ENCODE measurements around the gene EIF3L.

Gene EIF3L

DNA sequence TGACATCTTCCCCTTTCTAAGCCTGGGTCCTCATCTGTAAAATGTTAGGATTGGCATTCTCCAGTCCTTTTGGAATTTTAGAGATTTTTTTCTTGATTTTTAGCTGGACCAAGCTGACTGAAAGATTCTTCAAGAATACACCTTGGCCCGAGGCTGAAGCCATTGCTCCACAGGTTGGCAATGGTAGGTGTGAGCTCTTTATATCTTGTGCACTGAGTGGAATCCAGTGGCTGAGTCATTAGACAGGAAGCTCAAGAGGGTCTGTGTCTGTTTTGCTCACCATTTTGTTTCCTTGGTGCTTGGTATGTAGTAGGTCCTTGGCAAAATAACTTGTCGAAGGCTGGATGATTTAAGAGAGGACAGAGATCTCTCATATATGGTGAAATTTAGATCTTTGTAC, 6.2 kb downstream of the EIF3L start:
- TF ChIP-seq, protein P1, sequence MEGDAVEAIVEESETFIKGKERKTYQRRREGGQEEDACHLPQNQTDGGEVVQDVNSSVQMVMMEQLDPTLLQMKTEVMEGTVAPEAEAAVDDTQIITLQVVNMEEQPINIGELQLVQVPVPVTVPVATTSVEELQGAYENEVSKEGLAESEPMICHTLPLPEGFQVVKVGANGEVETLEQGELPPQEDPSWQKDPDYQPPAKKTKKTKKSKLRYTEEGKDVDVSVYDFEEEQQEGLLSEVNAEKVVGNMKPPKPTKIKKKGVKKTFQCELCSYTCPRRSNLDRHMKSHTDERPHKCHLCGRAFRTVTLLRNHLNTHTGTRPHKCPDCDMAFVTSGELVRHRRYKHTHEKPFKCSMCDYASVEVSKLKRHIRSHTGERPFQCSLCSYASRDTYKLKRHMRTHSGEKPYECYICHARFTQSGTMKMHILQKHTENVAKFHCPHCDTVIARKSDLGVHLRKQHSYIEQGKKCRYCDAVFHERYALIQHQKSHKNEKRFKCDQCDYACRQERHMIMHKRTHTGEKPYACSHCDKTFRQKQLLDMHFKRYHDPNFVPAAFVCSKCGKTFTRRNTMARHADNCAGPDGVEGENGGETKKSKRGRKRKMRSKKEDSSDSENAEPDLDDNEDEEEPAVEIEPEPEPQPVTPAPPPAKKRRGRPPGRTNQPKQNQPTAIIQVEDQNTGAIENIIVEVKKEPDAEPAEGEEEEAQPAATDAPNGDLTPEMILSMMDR (IDR thresholded peaks at IDR 0.05; ENCODE audit: insufficient read depth, low read length, missing control alignments): no peak
- CTCF ChIA-PET: interaction anchor here (0.9 to 12.0 kb wide), 6 partner anchors 9 to 212 kb away, joined by 3 to 151 read pairs (median 3); no protein-coding TSS in a partner anchor
- H3K4me3 ChIP-seq (ENCODE audit: low read depth, low read length): no peak overlapping the region
- POLR2A ChIA-PET: no interaction called here
- DNase-seq (ENCODE audit: low read depth, low spot score): no peak

DNA sequence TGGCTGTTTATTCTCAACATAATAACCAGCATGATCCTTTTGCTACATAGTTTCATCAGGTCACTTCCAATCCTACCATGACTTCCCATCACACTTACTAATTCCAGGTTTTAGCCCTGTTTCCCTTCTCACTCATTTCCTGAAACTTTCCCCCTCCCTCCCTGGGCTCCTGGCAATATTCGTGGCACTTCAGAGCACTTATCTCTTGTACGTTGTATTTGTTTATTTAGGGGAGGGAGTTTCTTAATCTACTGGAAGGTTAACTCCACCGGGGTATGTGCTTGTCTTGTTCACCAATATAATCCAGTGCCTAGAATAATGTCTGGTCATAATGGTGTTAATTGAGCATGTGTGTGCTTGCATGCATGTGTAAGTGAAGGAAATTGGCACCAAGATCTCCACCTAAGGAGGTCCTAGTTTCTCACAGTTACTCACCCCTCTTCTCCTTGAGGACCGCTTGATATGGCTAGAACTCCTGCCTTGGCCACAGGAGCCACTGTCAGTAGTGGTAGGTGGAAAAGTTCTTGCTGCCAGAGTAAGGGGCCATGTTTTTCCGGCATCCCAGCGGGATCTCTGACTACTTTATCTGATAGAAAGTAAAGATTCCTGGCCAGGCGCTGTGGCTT, 11.7 kb downstream of the EIF3L start:
- no peak for DNase-seq (ENCODE audit: low read depth, low spot score)
- no peak overlapping the region for H3K4me3 ChIP-seq (ENCODE audit: low read depth, low read length)
- CTCF ChIA-PET: interaction anchor here (1.4 to 14.0 kb wide), 12 partner anchors 9 to 322 kb away, joined by 3 to 223 read pairs (median 22); partner anchors contain the start of genes EIF3L and GCAT
- TF ChIP-seq, protein P1 (IDR thresholded peaks at IDR 0.05; ENCODE audit: insufficient read depth, low read length, missing control alignments): no peak
- POLR2A ChIA-PET: interaction anchor here (1.0 kb wide), 1 partner anchor 17 kb away, joined by 4 read pairs; the partner anchor contains the start of gene ANKRD54

DNA sequence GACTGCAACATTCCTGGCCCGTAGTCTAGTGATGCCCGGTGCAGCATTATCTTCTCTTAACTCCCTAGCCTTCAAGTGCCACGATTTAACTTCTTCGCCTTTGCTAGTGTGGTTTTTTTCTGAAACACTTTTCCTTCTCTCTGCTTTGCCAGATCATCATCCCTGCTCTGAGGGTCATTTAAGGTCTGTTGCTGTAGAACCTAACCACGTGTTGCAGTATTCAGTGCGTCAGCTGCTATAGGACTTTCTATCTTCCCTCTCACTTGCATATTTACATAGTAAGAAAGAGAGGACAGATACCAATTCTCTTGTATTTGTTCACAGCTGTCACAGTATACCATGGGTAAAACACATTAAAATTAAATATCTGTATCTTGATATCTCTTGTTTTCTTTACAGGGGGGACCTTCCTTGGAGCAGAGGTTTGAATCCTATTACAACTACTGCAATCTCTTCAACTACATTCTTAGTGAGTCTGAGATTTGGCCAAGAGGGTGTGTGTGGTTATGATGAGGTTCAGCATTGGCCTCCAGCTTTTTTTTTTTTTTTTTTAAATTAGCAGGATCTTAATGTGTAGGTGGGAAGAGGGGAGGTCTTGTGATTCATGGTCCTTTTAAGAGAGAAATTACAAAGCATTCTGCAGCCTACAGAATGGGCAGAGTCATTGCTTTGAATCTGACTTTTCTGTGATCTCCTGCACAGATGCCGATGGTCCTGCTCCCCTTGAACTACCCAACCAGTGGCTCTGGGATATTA, 13.5 kb downstream of the EIF3L start:
- no peak overlapping the region for H3K4me3 ChIP-seq (ENCODE audit: low read depth, low read length)
- ChIA-PET POLR2A (interaction anchor here (0.5 to 0.7 kb wide), 2 partner anchors 10 to 71 kb away, joined by 3 to 6 read pairs; no protein-coding TSS in a partner anchor), CTCF (interaction anchor here (0.6 to 14.0 kb wide), 44 partner anchors 10 to 323 kb away, joined by 3 to 223 read pairs (median 5); partner anchors contain the start of genes ANKRD54, EIF3L, GALR3 and GCAT)
- no peak for DNase-seq (ENCODE audit: low read depth, low spot score)
- TF ChIP-seq, protein P1 (IDR thresholded peaks at IDR 0.05; ENCODE audit: insufficient read depth, low read length, missing control alignments): no peak

DNA sequence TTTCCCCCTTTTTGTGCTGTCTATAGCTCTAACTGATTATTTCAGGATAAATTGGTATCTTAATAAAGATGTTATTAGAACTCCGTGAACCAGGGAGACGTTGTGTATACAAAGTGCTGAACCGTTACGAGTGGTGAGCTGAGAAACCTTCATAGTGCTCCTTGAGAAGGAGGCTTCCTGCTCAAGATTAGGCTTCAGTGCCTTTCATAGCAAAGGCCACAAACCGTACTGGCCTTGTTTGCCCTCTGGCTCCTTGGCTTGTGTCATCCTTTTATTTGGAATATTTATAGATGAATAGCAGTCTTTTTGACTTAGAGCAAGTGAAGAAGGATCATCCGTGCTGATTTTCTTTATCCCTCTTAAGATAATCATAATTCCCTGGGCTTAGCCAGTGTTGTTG, 16.3 kb downstream of the EIF3L start:
- TF ChIP-seq, protein P1 (IDR thresholded peaks at IDR 0.05; ENCODE audit: insufficient read depth, low read length, missing control alignments): no peak
- H3K4me3 ChIP-seq (ENCODE audit: low read depth, low read length): no peak overlapping the region
- no peak for DNase-seq (ENCODE audit: low read depth, low spot score)
- POLR2A ChIA-PET: no interaction called here
- CTCF ChIA-PET: interaction anchor here (1.6 to 14.0 kb wide), 6 partner anchors 10 to 69 kb away, joined by 3 to 223 read pairs (median 21); partner anchors contain the start of gene EIF3L

DNA sequence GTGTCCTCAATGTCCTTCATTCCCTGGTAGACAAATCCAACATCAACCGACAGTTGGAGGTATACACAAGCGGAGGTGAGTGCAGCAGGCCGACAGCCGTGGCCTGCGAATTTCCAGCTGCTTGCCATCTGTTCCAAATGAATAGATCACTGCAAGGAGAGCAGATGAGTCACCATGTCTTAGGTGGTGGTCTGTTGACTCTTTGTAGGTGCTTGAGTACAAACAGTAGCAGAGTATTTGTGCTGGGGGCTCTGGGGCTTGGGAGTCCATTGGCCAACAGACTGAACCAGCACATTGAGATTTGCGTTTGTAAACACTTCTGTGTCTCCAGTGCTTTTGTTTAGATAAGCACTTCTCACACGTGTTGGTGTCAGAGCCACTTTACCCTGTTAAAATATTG, 21.1 kb downstream of the EIF3L start:
- H3K4me3 ChIP-seq (ENCODE audit: low read depth, low read length): no peak overlapping the region
- DNase-seq (ENCODE audit: low read depth, low spot score): no peak
- POLR2A ChIA-PET: no interaction called here
- TF ChIP-seq, protein P1 (IDR thresholded peaks at IDR 0.05; ENCODE audit: insufficient read depth, low read length, missing control alignments): no peak
- CTCF ChIA-PET: interaction anchor here (1.0 to 14.0 kb wide), 2 partner anchors 9 to 54 kb away, joined by 4 to 223 read pairs; no protein-coding TSS in a partner anchor

Data from AG04449 (cell line).